ENCODE results near the gene UBN2. TPM values are rescaled to one million over a fixed set of nuclear protein-coding genes. Genes with fewer than 3 reads are reported as not detected.

The UBN2 gene
- total RNA-seq, 1 donor from 2014 or later, result 51.5 TPM

DNA sequence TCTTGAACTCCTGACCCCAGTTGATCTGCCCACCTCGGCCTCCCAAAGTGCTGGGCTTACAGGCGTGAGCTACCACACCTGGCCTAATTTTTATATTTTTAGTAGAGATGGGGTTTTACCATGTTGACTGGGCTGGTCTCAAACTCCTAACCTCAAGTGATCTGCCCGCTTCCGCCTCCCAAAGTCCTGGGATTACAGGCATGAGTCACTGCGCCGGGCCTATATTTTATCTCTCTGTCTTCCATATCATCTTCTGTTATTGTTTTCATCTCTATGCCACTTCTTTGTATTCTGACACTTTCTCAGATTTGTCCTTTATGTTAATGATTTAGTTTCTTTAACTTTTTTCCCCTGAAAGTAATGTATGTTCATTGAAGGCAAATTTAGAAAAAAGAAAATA, 55.1 kb downstream of the UBN2 start:
- H3K36me3 Mint-ChIP-seq (ENCODE audit: insufficient read depth), result peaks cover 28% of the 10 kb centered on the region
- no peak overlapping the region for H3K27ac Mint-ChIP-seq
- H3K4me3 Mint-ChIP-seq (ENCODE audit: low read depth), result no peak overlapping the region
- no peak for DNase-seq (ENCODE audit: low spot score, unreplicated experiment)
- peaks cover 3% of the 10 kb centered on the region for H3K4me1 Mint-ChIP-seq (ENCODE audit: low read depth)
- H3K9me3 Mint-ChIP-seq (ENCODE audit: low read depth), result no peaks in the 10 kb centered on the region
- H3K27me3 Mint-ChIP-seq, result no peaks in the 10 kb centered on the region
- TF ChIP-seq, protein P1, sequence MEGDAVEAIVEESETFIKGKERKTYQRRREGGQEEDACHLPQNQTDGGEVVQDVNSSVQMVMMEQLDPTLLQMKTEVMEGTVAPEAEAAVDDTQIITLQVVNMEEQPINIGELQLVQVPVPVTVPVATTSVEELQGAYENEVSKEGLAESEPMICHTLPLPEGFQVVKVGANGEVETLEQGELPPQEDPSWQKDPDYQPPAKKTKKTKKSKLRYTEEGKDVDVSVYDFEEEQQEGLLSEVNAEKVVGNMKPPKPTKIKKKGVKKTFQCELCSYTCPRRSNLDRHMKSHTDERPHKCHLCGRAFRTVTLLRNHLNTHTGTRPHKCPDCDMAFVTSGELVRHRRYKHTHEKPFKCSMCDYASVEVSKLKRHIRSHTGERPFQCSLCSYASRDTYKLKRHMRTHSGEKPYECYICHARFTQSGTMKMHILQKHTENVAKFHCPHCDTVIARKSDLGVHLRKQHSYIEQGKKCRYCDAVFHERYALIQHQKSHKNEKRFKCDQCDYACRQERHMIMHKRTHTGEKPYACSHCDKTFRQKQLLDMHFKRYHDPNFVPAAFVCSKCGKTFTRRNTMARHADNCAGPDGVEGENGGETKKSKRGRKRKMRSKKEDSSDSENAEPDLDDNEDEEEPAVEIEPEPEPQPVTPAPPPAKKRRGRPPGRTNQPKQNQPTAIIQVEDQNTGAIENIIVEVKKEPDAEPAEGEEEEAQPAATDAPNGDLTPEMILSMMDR (IDR thresholded peaks at IDR 0.05; ENCODE audit: unreplicated experiment), result no peak

DNA sequence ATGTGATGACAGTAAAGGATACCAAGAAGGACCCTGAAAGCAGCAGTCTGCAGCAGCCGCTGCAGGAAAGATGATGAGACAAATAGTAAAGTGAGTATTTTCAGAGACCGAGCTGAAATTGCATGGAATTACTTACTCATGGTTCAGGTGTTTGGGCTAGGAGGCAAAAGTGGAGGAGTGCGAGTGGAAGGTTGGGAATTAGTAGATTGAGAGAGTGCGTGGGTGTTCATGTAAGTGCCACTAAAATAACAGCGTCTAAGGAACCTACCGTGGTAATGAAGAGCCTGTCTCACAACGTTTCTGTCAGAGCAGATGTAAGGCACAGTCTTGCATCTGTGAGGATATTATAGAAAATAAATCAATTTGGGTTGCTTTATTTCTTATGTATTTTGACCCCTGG, 61.8 kb downstream of the UBN2 start:
- no peaks in the 10 kb centered on the region for H3K9me3 Mint-ChIP-seq (ENCODE audit: low read depth)
- TF ChIP-seq, protein P1 (IDR thresholded peaks at IDR 0.05; ENCODE audit: unreplicated experiment), result no peak
- peak overlapping the region; percentile 62 for H3K27ac Mint-ChIP-seq

DNA sequence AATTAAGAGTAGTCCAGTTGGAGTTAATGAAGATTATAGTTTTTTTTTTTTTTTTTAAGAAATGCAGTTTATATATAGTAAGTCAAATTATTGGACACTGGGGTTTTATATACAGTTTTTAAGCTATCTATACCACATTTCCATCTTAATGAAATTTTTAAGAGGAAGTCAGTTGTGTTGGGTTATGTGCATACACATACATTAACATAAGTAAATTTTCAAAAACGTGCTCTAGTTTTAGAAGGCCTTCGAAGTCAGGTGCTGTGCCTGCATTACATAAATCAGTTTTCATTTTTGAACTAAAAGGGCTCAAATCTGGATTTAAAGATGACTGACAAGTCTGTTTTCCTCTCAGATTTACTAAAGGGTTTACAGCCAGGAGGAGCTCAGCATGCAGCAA, 62.5 kb downstream of the UBN2 start:
- H3K4me3 Mint-ChIP-seq (ENCODE audit: low read depth), result no peak overlapping the region
- H3K27ac Mint-ChIP-seq, result peak overlapping the region; percentile 76
- TF ChIP-seq, protein P1 (IDR thresholded peaks at IDR 0.05; ENCODE audit: unreplicated experiment), result no peak
- H3K9me3 Mint-ChIP-seq (ENCODE audit: low read depth), result no peaks in the 10 kb centered on the region
- DNase-seq (ENCODE audit: low spot score, unreplicated experiment), result no peak
- H3K36me3 Mint-ChIP-seq (ENCODE audit: insufficient read depth), result peaks cover 5% of the 10 kb centered on the region
- no peaks in the 10 kb centered on the region for H3K27me3 Mint-ChIP-seq
- peaks cover 30% of the 10 kb centered on the region for H3K4me1 Mint-ChIP-seq (ENCODE audit: low read depth)

More for the DNA sequence above, 61.8 kb downstream of the UBN2 start:
- Mint-ChIP-seq H3K27me3 (no peaks in the 10 kb centered on the region), H3K4me3 (ENCODE audit: low read depth) (no peak overlapping the region), H3K36me3 (ENCODE audit: insufficient read depth) (peaks cover 12% of the 10 kb centered on the region), H3K4me1 (ENCODE audit: low read depth) (peaks cover 25% of the 10 kb centered on the region)
- DNase-seq (ENCODE audit: low spot score, unreplicated experiment), result no peak

DNA sequence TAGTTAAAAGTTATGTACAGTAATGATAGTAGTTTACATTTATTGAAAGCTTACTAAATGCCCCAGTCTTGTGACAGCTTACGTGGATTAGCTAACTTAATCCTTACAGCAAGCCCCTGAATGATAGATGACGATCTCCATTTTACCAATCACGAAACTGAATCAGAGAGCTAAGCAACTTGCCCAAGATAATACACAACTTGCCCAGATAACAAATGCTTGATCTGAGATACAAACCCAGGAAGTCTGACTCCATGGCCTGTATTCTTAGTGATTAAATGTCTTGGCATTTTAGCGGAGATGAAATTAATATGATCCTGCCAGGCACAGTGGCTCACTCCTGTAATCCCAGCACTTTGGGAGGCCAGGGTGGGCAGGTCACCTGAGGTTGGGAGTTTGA, 63.2 kb downstream of the UBN2 start:
- DNase-seq (ENCODE audit: low spot score, unreplicated experiment), result no peak
- TF ChIP-seq, protein P1 (IDR thresholded peaks at IDR 0.05; ENCODE audit: unreplicated experiment), result no peak
- H3K4me3 Mint-ChIP-seq (ENCODE audit: low read depth), result no peak overlapping the region
- H3K27ac Mint-ChIP-seq, result peak overlapping the region; percentile 76
- H3K9me3 Mint-ChIP-seq (ENCODE audit: low read depth), result no peaks in the 10 kb centered on the region
- peaks cover 37% of the 10 kb centered on the region for H3K4me1 Mint-ChIP-seq (ENCODE audit: low read depth)
- H3K27me3 Mint-ChIP-seq, result no peaks in the 10 kb centered on the region
- H3K36me3 Mint-ChIP-seq (ENCODE audit: insufficient read depth), result peaks cover 5% of the 10 kb centered on the region

DNA sequence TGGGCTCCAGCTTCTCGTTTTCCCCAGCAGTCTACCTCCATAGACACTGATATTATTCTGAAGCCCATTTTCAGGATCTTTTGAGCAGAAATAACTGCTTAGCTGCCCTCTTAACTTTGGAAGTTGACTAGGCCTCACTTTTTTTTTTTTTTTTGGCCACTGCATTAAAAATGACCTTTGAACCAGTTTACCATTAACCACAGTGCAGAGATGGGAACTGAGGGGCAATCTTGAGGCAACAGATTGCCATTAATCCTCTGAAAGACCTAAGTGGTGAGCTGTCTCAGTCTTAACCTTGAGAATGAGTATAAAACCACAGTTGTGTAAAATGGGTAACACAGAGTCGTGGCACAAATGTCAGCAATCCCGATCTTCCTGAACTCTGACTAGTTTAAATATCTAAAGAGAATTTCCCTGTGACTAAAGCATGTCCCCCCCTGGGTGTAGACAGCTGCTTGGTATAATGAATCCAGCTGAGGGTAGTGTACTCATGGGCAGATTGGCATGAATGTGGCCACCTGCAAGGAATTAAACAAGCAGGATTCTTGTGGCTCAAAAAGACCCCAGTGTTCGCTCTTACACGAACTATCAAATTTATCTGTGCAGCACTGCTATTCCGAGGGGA, 64.0 kb downstream of the UBN2 start:
- Mint-ChIP-seq H3K36me3 (ENCODE audit: insufficient read depth) (peaks cover 6% of the 10 kb centered on the region), H3K9me3 (ENCODE audit: low read depth) (no peaks in the 10 kb centered on the region), H3K4me3 (ENCODE audit: low read depth) (no peak overlapping the region), H3K4me1 (ENCODE audit: low read depth) (peaks cover 42% of the 10 kb centered on the region), H3K27ac (peak overlapping the region; percentile 76), H3K27me3 (no peaks in the 10 kb centered on the region)
- DNase-seq (ENCODE audit: low spot score, unreplicated experiment), result no peak
- TF ChIP-seq, protein P1 (IDR thresholded peaks at IDR 0.05; ENCODE audit: unreplicated experiment), result no peak

All from progenitor cell of endocrine pancreas (in vitro differentiated cells).